Measurements from ENCODE around the gene GMDS. TPM values are rescaled to one million over a fixed set of nuclear protein-coding genes. Genes with fewer than 3 reads are reported as not detected.

The GMDS gene
- total and polyA plus RNA-seq, 2 of the 13 experiments (the other 11 are each of a cell fraction or from before 2014, with no cell fraction given) = 64.4 to 112 TPM

- TF ChIP-seq ZNF775 (CRISPR knock-in tag; IDR thresholded peaks at IDR 0.05; ENCODE audit: borderline replicate concordance) (no peak; the same call in 1 of the 2 replicates), KLF16 (CRISPR knock-in tag; IDR thresholded peaks at IDR 0.05) (no peak), RARA (CRISPR knock-in tag; IDR thresholded peaks at IDR 0.05) (peak; percentile 57), ZNF768 (CRISPR knock-in tag; IDR thresholded peaks at IDR 0.05) (no peak), RNF219 (CRISPR knock-in tag; IDR thresholded peaks at IDR 0.05) (no peak), CHCHD3 (CRISPR knock-in tag; IDR thresholded peaks at IDR 0.05) (no peak), JUND (CRISPR knock-in tag; IDR thresholded peaks at IDR 0.05) (peak; percentile 94), THAP8 (CRISPR knock-in tag; IDR thresholded peaks at IDR 0.05; ENCODE audit: borderline replicate concordance) (peak; percentile 77; the same call in 1 of the 2 replicates), NFYC (CRISPR knock-in tag; IDR thresholded peaks at IDR 0.05) (peak; percentile 66; the same call in 1 of the 2 replicates), ZNF503 (CRISPR knock-in tag; IDR thresholded peaks at IDR 0.05) (peak; percentile 76), ZBTB1 (CRISPR knock-in tag; IDR thresholded peaks at IDR 0.05; ENCODE audit: borderline replicate concordance) (no peak), FOXP1 (IDR thresholded peaks at IDR 0.05) (no peak), FOXP1 (CRISPR knock-in tag; IDR thresholded peaks at IDR 0.05) (no peak), ZBTB37 (CRISPR knock-in tag; IDR thresholded peaks at IDR 0.05) (peak; percentile 84; the same call in 1 of the 2 replicates), ZBTB7A (CRISPR knock-in tag; IDR thresholded peaks at IDR 0.05) (no peak), KMT2B (CRISPR knock-in tag; IDR thresholded peaks at IDR 0.05) (no peak; the same call in none of the 2 replicates), PREB (CRISPR knock-in tag; IDR thresholded peaks at IDR 0.05) (no peak), BRD4 (CRISPR knock-in tag; IDR thresholded peaks at IDR 0.05) (no peak), ZNF326 (CRISPR knock-in tag; IDR thresholded peaks at IDR 0.05; ENCODE audit: borderline replicate concordance) (no peak), MYNN (CRISPR knock-in tag; IDR thresholded peaks at IDR 0.05; ENCODE audit: low read depth) (0 out of 2 replicates have a peak, but pooled peaks have one; percentile 18), TMF1 (CRISPR knock-in tag; IDR thresholded peaks at IDR 0.05; ENCODE audit: low read depth) (no peak), TSC22D2 (CRISPR knock-in tag; IDR thresholded peaks at IDR 0.05; ENCODE audit: borderline replicate concordance) (no peak; the same call in 1 of the 2 replicates), ZFP1 (CRISPR knock-in tag; IDR thresholded peaks at IDR 0.05) (no peak)
Measured at GRCh38 chr6:2245877-2246863, 765 bp upstream of the GMDS start (continued).
